GM21447 (cell line): ENCODE measurements around the gene TMEM82.

Source experiments
- ATAC-seq: cut with Tn5 transposase; IDR thresholded peaks from one replicate; pipeline ENCODE4 v1.9.1; 2021; ENCODE audit not compliant: unreplicated experiment

Gene TMEM82

DNA sequence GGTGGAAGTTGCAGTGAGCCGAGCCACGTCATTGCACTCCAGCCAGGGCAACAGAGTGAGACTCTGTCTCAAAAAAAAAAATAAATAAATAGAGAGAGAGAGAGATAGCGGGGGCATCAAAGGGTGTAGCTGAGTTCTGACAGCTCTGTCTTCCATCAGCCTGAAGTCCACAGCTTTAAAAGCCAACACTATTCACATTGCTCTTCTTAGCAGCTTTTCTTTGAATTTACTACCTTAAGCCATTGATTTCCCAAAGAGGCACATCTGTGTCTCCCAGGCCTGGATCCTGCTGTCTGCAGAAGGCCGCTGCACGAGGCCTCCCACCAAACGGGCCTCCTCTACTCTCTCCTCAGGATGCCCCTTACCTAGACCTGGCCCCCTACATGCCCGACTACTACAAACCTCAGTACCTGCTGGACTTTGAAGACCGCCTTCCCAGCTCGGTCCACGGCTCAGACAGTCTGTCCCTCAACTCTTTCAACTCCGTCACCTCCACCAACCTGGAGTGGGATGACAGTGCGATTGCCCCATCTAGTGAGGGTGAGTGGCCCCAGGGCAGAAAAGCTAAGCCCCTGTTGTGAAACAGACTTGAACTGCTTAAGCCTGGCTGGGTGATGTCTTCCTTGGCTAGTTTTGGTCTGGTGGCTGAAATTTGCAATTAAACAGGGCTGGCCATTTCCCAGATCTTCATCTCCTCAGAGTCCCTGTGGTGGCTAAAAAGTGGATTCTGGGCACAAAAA is 22.7 kb upstream of the TMEM82 start:
- ATAC-seq = no peak

DNA sequence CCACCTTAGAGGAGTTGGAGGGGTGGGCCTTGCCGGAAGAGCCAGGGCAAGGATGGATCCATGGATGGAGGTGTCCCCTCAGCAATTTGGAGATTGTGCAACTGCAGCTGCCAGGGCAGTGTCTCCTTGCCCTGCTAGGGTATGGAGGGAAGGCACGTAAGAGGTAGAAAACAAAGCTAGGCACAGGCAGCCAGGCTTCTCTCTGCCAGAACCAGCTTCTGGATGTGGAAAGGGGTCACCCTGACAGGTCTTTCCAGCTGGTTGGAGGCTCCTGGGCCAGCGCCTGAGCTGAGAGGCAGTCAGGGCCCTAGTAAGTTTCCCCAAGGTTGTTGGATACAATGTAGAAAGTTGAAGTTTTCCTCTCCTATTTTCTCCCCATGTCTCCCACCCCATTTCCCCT is 21.4 kb upstream of the TMEM82 start:
- ATAC-seq = no peak

DNA sequence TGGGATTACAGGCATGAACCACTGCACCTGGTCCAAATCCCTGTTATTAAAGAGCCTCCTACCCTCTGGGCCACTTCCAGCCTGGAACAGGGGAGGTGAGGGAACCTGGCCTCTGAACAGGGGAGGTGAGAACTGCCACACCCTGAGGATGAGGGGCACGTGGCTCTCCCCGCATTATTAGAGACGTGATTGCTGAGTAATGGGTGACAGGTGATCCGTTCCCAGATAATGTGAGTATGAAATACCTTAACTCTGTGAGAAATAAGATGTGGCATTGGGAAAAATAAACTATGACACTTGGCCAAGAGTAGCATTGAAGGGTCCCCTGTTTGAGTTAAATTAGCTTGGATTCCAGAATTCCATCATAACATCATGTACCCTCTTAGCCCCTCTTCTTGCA is 19.9 kb upstream of the TMEM82 start:
- ATAC-seq = no peak

DNA sequence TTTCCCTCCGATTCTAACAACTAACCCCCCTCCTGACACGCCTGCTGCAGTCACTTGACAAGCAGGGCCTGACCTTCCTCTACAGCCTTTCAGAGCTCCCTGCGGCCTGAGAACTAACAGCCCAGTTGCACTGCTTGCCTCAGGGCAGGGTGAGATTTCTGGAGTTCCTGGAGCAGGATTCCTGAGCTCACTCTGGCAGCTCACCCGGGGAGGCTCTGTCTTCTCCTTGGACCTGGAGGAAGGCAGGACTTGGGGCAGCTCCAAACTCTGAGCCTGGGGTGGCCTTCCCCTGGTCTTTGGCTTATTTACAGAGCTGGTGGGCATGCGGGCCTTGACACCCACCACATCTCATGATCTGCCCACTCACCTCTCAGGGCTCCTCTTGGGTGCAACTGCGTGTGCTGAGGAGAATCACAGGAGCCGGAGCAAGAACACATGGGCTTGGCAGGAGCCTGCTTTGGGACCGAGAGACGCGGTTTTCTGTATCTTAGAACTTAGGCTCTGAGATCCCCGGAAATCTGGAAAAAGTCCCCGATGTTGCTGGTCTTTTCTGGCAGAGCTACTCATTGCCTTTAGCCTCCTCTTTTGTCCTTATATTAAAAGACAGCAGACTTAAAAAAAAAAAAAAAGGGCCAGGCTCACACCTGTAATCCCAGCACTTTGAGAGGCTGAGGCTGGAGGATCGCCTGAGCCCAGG is 19.3 kb upstream of the TMEM82 start:
- ATAC-seq = no peak

DNA sequence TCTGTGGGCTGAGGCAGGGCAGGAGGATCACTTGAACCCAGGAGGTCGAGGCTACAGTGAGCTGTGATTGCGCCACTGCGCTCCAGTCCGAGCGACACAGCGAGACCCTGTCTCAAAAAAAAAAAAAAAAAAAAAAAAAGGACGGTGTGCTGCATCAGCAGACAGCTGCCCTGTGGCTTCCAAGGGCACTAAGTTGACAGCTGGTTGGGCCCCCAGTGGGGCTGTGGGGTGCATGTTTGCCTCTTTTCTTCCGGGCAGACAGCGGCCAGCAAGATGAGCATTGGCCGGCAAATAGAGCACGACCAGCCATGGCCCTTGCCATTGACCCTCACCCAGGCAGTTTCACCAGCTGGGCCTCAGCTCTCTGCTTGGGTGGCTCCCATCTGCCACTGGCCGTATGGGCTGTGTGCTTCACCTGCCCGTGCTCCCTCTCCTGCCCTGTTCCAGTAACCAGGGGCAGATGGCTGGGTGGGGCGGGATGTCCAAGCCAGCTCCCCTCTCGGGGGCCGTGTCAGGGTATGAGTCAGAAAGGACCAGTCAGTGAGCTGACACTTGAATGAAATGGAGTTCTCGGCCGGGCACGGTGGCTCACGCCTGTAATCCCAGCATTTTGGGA is 18.6 kb upstream of the TMEM82 start:
- ATAC-seq = no peak

DNA sequence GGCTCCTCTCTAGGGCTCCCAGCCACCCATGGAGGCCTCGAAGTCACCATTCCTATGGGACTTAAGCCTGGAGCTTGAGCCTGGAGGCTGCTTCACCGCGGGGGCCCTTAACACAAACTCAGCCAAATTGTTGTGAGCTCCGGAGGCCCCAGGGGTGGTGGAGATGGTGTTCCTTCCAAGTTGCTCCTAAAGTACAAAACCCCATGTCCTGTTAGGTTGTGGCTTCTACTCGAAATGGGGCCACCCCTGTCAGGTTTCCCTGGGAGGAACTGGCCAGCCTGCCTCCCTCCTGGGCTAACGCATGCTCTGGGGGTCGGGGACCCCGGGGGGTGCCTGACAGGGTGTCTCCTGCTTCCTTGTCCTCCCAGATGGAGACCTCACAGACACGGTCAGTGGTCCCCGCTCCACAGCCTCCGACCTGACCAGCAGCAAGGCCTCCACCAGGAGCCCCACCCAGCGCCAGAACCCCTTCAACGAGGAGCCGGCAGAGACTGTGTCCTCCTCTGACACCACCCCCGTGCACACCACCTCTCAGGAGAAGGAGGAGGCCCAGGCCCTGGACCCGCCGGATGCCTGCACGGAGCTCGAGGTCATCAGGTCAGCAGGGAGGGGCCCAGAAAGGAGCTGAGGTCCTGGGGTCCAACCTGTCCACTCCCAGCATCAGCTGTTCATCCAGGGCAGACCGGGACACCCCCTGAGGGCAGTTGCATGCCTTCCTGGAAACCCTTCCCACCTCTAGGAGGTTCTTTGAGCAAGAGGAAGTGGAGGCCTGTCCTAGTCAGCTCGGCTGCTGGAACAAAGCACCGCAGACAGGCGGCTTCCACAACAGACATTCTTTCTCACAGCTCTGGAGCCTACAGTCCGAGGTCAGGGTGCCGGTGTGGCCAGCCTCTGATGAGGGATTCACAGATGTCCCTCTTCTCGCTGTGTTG is 17.1 kb upstream of the TMEM82 start:
- no peak for ATAC-seq

DNA sequence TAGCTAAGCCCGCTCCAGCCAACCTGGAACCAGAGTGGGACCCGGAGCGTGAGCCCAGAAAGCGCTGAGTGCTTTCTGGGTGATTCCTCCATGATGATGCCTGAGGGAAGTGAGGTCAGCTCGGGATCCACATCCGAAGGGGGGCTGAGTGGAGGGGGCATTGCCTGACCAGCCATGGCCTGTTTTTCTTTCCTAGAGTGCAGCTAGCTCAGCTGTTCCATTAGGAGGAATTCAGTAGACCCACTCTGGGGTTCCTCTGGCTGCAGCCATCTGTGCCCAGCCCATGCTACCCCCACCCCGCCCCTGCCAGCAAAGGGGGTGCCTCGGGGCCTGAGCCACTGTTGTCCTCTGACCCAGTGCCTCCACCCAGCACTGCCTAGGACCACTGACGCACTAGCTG is 15.8 kb upstream of the TMEM82 start:
- ATAC-seq = no peak

DNA sequence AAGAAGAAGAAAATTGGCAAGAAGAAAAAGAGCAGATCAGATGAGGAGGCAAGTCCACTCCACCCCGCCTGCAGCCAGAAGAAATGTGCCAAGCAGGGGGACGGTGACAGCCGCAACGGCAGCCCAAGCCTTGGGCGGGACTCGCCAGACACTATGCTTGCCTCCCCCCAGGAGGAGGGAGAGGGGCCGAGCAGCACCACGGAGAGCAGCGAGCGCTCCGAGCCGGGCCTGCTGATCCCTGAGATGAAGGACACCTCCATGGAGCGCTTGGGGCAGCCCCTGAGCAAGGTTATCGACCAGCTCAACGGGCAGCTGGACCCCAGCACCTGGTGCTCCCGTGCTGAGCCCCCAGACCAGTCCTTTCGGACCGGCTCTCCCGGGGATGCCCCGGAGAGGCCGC is 15.3 kb upstream of the TMEM82 start:
- no peak for ATAC-seq

DNA sequence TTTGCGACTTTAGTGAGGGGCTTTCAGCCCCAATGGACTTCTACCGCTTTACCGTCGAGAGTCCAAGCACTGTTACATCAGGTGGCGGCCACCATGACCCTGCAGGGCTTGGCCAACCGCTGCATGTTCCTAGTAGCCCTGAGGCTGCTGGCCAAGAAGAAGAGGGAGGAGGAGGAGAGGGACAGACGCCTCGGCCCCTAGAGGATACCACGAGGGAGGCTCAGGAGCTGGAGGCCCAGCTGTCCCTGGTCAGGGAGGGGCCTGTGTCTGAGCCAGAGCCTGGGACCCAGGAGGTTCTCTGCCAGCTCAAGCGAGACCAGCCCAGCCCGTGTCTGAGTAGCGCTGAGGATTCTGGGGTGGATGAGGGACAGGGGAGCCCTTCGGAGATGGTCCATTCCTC is 14.9 kb upstream of the TMEM82 start:
- no peak for ATAC-seq

DNA sequence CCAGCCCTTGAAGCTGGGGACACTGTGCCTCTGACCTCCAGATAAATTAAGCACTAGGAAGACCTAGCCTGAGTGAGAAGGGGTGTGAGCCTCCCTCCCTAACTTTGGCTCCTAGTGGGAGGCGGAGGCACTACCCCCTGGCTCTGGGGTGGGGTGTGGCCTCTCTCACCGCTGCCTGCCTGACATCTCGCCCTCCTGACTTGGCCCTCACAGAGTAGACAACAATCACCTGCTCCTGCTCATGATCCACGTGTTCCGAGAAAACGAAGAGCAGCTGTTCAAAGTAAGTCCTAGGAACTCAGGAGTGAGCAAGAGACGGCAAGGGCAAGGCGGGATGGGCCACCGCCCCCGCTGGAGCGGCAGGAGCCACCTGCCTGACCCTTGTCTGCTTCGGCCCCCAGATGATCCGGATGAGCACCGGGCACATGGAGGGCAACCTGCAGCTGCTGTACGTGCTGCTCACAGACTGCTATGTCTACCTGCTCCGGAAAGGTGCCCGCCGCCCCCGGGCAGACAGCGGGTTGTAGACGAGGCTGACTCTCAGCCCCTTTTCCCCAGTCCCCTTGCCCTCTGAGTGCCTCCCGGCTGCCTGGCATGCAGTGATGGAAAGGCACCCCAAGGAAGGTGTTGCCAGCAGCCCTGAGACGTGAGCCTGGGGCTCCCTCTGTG is 14.3 kb upstream of the TMEM82 start:
- no peak for ATAC-seq

DNA sequence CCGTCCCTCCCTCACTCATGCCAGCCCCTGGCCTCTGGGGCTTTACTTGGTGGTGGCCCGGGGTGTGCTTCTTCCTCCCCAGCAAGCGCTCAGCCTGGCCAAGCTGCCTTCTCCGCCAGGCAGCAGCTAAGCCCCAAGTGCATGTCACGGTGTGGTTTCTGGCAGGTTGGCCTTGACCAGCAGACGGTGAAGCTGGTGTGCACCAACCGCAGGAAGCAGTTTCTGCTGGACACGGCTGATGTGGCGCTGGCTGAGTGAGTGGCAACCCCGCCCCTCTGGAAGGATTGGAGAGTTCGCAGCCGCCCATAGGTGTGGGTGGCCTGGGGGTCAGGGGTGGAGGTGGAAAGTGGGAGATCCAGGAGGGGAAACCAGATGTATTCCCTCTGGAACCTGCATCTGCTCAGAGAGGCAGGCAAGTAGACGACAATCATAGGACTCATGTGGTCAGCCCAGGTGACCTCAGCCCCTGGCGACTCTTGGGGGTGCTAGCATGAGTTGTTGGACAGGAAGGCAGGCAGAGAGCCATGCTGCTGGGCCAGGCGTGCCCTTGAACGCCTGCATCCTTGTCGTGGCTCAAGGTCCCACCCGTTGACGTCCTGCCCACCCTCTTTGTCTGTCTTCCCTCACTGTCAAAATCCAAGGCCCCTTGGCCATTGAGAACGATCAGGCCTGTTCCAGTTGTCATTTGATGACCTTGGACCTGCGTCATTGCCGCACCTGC is 13.2 kb upstream of the TMEM82 start:
- ATAC-seq = no peak

DNA sequence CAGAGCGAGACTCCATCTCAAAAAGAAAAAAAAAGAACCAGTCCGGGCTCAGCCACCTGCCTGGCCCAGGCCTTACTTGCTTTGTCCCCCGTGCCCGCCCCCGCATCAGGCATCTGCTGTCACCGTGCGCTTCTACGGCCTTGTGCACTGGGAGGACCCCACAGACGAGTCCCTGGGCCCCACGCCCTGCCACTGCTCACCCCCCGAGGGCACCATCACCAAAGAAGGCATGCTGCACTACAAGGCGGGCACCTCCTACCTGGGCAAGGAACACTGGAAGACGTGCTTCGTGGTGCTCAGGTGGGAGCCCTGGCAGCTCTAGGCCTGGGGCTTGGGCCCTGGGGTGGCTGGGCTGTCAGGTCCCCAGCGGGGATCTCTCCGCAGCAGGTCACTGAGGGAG is 11.9 kb upstream of the TMEM82 start:
- ATAC-seq = no peak

DNA sequence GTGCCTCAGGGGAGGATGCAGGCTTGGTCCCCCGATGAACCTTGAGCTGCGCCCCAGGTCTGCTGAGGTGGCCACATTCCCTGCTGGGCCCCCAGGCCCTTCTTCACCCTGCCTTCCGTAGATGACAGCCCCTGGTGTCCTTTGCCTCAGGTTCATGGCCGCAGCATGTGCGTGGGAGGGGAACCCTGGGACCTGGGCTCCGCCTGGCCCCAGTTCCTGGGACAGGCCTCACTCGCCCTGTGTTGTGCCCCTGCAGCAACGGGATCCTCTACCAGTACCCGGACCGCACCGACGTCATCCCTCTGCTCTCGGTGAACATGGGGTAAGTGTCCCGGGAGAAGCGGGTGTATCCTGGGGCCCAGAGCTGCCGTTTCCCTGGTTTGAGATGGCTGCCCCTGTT is 11.4 kb upstream of the TMEM82 start:
- ATAC-seq = no peak

DNA sequence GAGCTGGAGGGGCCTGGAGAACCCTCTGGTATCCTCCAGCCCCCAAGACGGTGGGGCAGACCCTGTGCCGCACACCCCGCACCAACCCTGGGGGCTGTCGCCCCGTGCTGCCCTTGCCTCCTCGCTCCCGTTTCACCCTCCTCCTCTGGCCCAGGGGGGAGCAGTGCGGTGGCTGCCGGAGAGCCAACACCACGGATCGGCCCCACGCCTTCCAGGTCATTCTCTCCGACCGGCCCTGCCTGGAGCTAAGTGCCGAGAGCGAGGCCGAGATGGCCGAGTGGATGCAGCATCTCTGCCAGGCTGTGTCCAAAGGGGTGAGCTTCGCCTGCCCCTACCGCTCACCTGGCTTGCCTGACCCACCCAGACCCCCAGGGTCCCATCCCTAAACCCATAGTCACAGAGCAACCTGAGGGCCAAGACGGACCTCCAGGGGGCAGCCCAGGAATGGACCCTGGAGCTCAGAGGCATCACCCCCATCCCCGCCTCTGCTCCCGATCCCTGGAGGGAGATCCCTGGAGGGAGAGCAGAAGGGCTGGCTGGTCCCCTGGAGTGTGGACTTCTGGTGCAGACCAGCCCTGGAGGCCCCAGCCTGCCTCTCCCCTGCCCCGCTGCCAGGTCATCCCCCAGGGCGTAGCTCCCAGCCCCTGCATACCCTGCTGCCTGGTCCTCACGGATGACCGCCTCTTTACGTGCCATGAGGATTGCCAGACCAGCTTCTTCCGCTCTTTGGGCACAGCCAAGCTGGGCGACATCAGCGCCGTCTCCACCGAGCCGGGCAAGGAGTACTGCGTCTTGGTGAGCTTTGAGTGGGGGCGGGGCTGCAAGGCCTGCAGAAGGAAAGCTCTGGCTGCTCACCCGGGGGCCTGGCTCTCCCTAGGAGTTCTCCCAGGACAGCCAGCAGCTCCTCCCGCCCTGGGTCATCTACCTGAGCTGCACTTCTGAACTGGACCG is 10.3 kb upstream of the TMEM82 start:
- no peak for ATAC-seq

DNA sequence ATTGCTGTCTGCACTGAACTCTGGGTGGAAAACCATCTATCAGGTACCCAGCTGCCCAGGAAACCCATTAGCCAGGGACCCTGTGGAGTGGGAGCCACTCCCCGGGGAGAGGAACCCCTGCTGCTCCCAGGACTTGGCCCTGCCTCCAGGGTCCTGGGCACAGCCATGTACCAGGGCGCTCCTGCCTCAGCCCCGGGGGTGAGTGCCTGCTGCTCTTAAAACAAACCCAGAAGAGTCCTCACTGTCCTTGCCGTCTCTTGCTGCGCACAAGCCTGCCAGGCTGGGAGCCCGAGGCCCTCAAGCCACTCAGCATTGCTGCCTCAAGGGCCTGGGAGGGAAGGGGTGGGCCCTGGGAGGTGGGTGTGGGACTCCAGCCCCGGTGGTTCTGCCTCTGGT is 9.6 kb upstream of the TMEM82 start:
- ATAC-seq = no peak

DNA sequence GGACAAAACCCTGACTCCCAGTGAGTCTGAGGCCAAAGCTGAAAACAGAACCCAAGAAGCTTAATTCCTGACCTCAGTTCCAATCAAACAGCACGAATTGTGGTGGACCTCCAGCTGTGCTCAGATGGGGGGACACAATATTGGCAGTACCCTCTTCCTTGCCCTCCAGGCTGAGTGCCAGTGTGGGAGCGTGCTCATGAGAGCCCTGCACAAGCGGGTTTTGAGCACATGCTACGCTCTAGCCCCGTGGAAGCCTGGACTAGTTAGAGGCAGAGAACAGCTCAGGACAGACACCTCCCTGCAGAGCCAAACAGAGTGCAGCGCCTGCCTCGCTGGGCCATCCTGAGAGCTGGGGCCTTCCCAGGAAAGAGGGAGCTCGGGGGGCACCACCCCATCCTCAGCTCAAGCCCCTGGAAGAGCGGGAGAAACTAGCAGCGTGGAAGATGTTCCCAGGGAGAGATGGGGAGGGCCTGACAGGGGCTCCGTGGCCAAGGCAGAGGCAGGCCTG is 9.0 kb upstream of the TMEM82 start:
- no peak for ATAC-seq

DNA sequence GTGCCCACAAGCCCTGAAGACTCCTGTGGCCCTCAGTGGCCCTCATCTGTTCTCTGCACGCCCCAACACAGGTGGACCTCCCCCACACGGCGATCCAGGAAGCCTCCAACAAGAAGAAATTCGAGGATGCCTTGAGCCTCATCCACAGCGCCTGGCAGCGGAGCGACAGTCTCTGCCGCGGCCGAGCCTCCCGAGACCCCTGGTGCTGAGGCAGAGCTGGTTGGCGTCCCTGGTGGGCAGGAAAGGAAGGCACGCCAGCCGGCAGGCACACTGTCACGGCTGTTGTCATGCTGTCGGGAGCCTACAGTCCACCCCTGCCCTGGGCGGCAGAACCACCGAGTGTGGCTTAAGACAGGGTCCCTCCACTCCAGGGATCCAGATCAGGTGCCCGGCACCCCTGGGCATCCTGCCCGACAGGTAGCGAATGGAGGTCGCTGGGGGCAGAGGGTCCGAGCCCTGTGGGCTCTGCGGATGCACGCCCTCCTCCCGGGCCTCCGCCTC is 8.5 kb upstream of the TMEM82 start:
- no peak for ATAC-seq

DNA sequence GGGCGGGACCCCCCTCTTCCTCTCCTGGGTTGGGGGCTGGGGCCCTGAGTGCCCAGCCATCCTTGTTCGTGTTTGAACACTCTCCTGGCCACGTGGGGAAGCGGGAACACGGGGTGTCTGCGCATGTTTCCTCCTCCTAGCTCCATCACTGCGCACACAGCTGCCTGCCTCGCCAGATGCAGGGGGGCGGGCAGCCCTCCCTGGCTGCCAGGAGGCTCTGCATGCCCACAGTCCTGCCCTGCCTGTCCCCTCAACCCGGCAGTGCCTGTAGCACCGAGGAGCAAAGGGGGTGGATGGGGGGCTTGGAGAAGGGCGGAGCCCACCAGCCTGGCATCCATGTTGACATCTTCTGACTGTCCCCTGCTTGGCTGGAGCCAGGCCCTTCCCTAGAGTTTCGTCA is 8.0 kb upstream of the TMEM82 start:
- no peak for ATAC-seq

DNA sequence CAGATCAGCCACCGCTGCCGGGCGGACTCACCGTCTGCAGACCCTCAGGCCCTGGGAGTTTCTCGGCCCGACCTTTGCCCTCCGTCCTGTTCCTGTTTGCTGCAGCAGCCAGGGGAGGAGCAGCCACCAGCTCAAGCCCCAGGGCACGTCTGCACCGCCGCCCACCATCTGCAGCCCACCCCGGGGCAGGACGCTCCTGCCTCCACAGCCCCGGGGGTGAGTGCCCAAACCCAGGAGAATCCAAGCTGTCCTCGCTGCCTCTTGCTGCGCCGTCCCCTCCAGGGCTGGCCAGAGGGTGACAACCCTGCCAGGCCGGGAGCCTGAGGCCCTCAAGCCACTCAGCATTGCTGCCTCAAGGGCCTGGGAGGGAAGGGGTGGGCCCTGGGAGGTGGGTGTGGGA is 7.4 kb upstream of the TMEM82 start:
- no peak for ATAC-seq
